Measurements from ENCODE around the gene KDM3B.

The KDM3B gene

DNA sequence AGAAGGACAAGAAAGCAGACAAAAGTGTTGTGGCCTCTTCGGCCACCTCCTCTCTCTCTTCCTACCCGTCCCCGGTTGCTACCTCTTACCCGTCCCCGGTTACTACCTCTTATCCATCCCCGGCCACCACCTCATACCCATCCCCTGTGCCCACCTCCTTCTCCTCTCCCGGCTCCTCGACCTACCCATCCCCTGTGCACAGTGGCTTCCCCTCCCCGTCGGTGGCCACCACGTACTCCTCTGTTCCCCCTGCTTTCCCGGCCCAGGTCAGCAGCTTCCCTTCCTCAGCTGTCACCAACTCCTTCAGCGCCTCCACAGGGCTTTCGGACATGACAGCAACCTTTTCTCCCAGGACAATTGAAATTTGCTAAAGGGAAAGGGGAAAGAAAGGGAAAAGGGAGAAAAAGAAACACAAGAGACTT lies 115.2 kb downstream of the KDM3B start:
- H3K27me3 ChIP-seq (ENCODE audit: control insufficient read depth, low read length), result peaks cover 24% of the 10 kb centered on the region
- no peaks in the 10 kb centered on the region for H3K36me3 ChIP-seq (ENCODE audit: control insufficient read depth, low read length)
- H3K9me2 ChIP-seq (replicated peaks; ENCODE audit: control insufficient read depth, low read length), result no peaks in the 10 kb centered on the region
- H3F3A ChIP-seq (ENCODE audit: control insufficient read depth, insufficient read depth), result no peaks in the 10 kb centered on the region
- H3K4me1 ChIP-seq (ENCODE audit: control insufficient read depth, low read length), result peaks cover 14% of the 10 kb centered on the region
- H3K4me3 ChIP-seq (ENCODE audit: low read length), result no peak overlapping the region
- no peaks in the 10 kb centered on the region for H3K9me3 ChIP-seq (ENCODE audit: control insufficient read depth, insufficient read depth, low read length)
- H4K20me1 ChIP-seq (ENCODE audit: control insufficient read depth, insufficient read depth, low read depth, low read length), result no peaks in the 10 kb centered on the region
- no peaks in the 10 kb centered on the region for H3K79me2 ChIP-seq (ENCODE audit: control insufficient read depth, low read length)
- H3K4me2 ChIP-seq (ENCODE audit: low read length), result no peak overlapping the region
- no peak overlapping the region for H3K27ac ChIP-seq (ENCODE audit: low read depth, low read length)
- TF ChIP-seq, protein P1, sequence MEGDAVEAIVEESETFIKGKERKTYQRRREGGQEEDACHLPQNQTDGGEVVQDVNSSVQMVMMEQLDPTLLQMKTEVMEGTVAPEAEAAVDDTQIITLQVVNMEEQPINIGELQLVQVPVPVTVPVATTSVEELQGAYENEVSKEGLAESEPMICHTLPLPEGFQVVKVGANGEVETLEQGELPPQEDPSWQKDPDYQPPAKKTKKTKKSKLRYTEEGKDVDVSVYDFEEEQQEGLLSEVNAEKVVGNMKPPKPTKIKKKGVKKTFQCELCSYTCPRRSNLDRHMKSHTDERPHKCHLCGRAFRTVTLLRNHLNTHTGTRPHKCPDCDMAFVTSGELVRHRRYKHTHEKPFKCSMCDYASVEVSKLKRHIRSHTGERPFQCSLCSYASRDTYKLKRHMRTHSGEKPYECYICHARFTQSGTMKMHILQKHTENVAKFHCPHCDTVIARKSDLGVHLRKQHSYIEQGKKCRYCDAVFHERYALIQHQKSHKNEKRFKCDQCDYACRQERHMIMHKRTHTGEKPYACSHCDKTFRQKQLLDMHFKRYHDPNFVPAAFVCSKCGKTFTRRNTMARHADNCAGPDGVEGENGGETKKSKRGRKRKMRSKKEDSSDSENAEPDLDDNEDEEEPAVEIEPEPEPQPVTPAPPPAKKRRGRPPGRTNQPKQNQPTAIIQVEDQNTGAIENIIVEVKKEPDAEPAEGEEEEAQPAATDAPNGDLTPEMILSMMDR (IDR thresholded peaks at IDR 0.05; ENCODE audit: low read depth, low read length, poor library complexity, severe bottlenecking), result no peak
- no peak for TF ChIP-seq EZH2phosphoT487 (IDR thresholded peaks at IDR 0.05; ENCODE audit: borderline replicate concordance, low read length)

DNA sequence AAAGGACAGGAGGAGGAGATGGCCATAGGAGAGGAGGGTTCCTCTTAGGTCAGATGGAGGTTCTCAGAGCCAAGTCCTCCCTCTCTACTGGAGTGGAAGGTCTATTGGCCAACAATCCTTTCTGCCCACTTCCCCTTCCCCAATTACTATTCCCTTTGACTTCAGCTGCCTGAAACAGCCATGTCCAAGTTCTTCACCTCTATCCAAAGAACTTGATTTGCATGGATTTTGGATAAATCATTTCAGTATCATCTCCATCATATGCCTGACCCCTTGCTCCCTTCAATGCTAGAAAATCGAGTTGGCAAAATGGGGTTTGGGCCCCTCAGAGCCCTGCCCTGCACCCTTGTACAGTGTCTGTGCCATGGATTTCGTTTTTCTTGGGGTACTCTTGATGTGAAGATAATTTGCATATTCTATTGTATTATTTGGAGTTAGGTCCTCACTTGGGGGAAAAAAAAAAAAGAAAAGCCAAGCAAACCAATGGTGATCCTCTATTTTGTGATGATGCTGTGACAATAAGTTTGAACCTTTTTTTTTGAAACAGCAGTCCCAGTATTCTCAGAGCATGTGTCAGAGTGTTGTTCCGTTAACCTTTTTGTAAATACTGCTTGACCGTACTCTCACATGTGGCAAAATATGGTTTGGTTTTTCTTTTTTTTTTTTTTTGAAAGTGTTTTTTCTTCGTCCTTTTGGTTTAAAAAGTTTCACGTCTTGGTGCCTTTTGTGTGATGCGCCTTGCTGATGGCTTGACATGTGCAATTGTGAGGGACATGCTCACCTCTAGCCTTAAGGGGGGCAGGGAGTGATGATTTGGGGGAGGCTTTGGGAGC lies 115.9 kb downstream of the KDM3B start:
- no peaks in the 10 kb centered on the region for H3K9me2 ChIP-seq (replicated peaks; ENCODE audit: control insufficient read depth, low read length)
- H3K4me2 ChIP-seq (ENCODE audit: low read length), result no peak overlapping the region
- H3K9me3 ChIP-seq (ENCODE audit: control insufficient read depth, insufficient read depth, low read length), result no peaks in the 10 kb centered on the region
- no peak overlapping the region for H3K27ac ChIP-seq (ENCODE audit: low read depth, low read length)
- TF ChIP-seq EZH2phosphoT487 (IDR thresholded peaks at IDR 0.05; ENCODE audit: borderline replicate concordance, low read length), result no peak
- H4K20me1 ChIP-seq (ENCODE audit: control insufficient read depth, insufficient read depth, low read depth, low read length), result no peaks in the 10 kb centered on the region
- peaks cover 24% of the 10 kb centered on the region for H3K27me3 ChIP-seq (ENCODE audit: control insufficient read depth, low read length)
- H3K36me3 ChIP-seq (ENCODE audit: control insufficient read depth, low read length), result no peaks in the 10 kb centered on the region
- no peak overlapping the region for H3K4me3 ChIP-seq (ENCODE audit: low read length)
- H3K79me2 ChIP-seq (ENCODE audit: control insufficient read depth, low read length), result no peaks in the 10 kb centered on the region
- no peaks in the 10 kb centered on the region for H3F3A ChIP-seq (ENCODE audit: control insufficient read depth, insufficient read depth)
- H3K4me1 ChIP-seq (ENCODE audit: control insufficient read depth, low read length), result peaks cover 12% of the 10 kb centered on the region

DNA sequence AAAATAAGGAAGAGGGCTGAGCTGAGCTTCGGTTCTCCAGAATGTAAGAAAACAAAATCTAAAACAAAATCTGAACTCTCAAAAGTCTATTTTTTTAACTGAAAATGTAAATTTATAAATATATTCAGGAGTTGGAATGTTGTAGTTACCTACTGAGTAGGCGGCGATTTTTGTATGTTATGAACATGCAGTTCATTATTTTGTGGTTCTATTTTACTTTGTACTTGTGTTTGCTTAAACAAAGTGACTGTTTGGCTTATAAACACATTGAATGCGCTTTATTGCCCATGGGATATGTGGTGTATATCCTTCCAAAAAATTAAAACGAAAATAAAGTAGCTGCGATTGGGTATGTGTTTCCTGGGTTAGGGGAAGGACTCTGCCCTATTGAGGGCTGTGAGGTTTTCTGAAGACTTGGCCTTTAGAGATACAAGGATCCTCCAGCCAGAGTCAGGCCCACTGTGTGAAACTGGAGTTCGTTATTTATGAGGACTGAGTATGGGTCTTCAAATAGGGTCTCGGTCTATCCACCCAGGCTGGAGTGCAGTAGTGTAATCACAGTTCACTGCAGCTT lies 116.6 kb downstream of the KDM3B start:
- no peak for TF ChIP-seq EZH2phosphoT487 (IDR thresholded peaks at IDR 0.05; ENCODE audit: borderline replicate concordance, low read length)
- TF ChIP-seq, protein P1 (IDR thresholded peaks at IDR 0.05; ENCODE audit: low read depth, low read length, poor library complexity, severe bottlenecking), result no peak
- no peak overlapping the region for H3K4me2 ChIP-seq (ENCODE audit: low read length)

More for the DNA sequence above, 116.6 kb downstream of the KDM3B start:
- Histone ChIP-seq H3K9me3 (ENCODE audit: control insufficient read depth, insufficient read depth, low read length) (no peaks in the 10 kb centered on the region), H3K27me3 (ENCODE audit: control insufficient read depth, low read length) (peaks cover 27% of the 10 kb centered on the region), H3K36me3 (ENCODE audit: control insufficient read depth, low read length) (no peaks in the 10 kb centered on the region), H3K4me3 (ENCODE audit: low read length) (no peak overlapping the region), H3K9me2 (replicated peaks; ENCODE audit: control insufficient read depth, low read length) (no peaks in the 10 kb centered on the region), H3F3A (ENCODE audit: control insufficient read depth, insufficient read depth) (no peaks in the 10 kb centered on the region), H4K20me1 (ENCODE audit: control insufficient read depth, insufficient read depth, low read depth, low read length) (no peaks in the 10 kb centered on the region), H3K27ac (ENCODE audit: low read depth, low read length) (no peak overlapping the region), H3K4me1 (ENCODE audit: control insufficient read depth, low read length) (peaks cover 7% of the 10 kb centered on the region), H3K79me2 (ENCODE audit: control insufficient read depth, low read length) (no peaks in the 10 kb centered on the region)
